Large intestine (tissue), 3 donors: ENCODE measurements around the gene TNS1. TPM values are rescaled to one million over a fixed set of nuclear protein-coding genes. Genes with fewer than 3 reads are reported as not detected.

Experiments used
- DNase-seq, 2 donors: peaks; one replicate each; pipeline versions ENCODE4 v3.0.0 to v3.0.0-alpha.2; 2013
- H3K27ac ChIP-seq: one replicate; pipeline ENCODE4 v1.5.1; 2013; ENCODE audit warnings: low read length
- H3K27me3 ChIP-seq: 2 replicates; pipeline ENCODE4 v1.6.1; 2013; ENCODE audit warnings: low read length; ENCODE audit not compliant: control insufficient read depth, insufficient read depth
- H3K36me3 ChIP-seq: 2 replicates; pipeline ENCODE4 v1.6.1; 2013; ENCODE audit warnings: low read length; ENCODE audit not compliant: control insufficient read depth, insufficient read depth
- H3K4me1 ChIP-seq: one replicate; pipeline ENCODE4 v1.6.1; 2013; ENCODE audit warnings: low read length; ENCODE audit not compliant: control insufficient read depth, insufficient read depth
- H3K4me3 ChIP-seq: one replicate; pipeline ENCODE4 v1.5.1; 2013; ENCODE audit warnings: low read length
- H3K9me3 ChIP-seq: one replicate; pipeline ENCODE4 v1.6.1; 2013; ENCODE audit warnings: mild to moderate bottlenecking, low read depth, low read length, moderate library complexity; ENCODE audit not compliant: control insufficient read depth
- WGBS: methylation state at CpG from one replicate; pipeline ENCODE4 v1.1.5; 2013; ENCODE audit warnings: low lambda C conversion rate; ENCODE audit not compliant: insufficient coverage; 5-methylcytosine and 5-hydroxymethylcytosine counted together
- polyA plus RNA-seq: library from polyadenylated mRNA; unstranded; fragments of 120-200 nt; gene quantifications from one replicate; pipeline ENCODE4 v1.2.1, GENCODE V29; 2013

TNS1 gene
- polyA plus RNA-seq, 1 donor = 26.8 TPM

DNA sequence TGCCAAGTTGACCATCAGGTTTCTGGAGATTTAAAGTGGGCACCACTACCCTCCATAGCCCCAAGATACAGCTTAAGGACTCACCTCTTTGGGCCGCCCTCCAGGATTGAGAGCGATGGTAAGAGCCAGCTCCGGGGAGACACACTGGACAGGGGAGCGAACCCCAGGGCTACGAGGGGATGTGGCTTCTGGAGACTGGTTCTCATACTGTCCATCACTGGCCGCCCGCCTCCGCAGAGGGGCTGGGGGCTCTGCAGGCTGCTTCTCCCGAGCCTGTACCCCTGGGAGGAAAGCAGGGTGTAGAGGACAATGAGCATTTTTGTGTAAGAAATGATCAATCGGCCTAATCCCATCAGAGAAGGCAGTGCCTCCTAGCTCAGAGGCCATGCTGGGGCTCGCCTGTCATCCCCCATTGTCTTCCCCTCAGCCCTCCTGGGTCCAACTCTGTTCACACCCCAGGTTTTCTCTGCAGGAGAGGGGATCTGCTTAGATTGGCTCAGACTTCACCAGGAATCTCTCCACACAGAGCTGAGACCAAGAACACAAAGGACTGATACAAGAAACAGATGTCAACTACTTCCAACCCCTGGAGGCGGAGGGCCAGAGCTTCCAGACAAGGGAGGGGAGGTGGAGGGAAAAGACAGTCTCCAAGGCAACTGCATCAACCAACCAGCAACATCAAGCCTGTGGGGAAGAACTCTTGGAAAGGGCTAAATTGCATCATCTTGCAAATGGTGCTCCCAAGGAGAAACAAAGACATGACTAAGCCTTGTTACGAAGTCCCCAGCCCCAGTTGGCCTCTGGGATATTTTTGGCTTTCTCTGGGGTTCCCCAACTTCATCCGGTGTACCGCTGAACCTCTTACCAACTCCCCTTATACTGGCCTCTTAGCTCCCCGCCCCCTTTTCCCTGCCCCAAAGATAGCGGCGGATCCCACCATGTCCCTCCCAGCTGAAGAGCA, 166.6 kb downstream of the TNS1 start:
- H3K27ac ChIP-seq = peak overlapping the region; percentile 74
- H3K4me1 ChIP-seq = peaks cover 15% of the 10 kb centered on the region
- no CpG with 5 or more reads among the region's 18 CpGs for WGBS
- no peak overlapping the region for H3K4me3 ChIP-seq
- no peaks in the 10 kb centered on the region for H3K9me3 ChIP-seq
- H3K27me3 ChIP-seq = no peaks in the 10 kb centered on the region
- H3K36me3 ChIP-seq = peaks cover 33% of the 10 kb centered on the region
- peak; percentile 60 to 62 for DNase-seq

DNA sequence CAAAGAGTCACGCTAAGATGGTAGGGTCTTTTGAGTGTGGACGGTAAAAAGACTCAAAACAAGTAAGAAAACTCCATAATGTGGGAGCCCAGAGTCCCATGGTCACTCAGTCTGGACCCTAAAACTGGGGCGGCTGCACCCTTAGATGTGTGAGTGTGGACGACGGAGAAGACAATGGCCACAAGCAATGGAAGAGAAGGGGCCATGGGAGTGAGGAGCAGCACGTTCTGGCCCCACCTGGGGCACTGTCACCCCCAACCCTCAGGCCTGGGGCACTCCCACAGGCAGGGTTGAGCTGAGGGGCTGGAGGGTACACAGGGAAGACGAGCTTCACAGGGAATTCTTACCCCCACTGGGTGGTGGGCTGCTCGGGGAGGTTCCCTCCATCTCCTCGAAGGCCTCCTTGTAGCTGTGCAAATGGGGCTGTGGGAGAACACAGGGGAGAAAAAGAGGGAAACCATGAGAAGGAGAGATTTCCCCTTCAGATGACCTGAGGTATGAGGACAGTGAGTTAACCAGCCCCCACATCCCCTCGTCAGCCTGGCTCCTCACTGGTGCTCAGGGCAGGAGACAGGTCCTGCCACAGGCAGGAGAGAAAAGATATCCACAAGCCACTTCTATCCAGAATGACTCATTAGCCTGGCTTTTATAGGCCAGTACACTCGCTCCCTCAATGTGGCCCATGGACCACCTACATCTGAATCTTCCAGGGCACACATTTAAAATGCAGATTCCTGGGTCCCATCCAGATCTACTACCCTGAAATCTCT, 167.9 kb downstream of the TNS1 start:
- Histone ChIP-seq H3K27me3 (no peaks in the 10 kb centered on the region), H3K36me3 (peaks cover 43% of the 10 kb centered on the region), H3K4me1 (peaks cover 15% of the 10 kb centered on the region), H3K9me3 (no peaks in the 10 kb centered on the region), H3K27ac (no peak overlapping the region), H3K4me3 (no peak overlapping the region)
- DNase-seq = no peak
- 100% methylated on average over 1 of the region's 11 CpGs for WGBS

DNA sequence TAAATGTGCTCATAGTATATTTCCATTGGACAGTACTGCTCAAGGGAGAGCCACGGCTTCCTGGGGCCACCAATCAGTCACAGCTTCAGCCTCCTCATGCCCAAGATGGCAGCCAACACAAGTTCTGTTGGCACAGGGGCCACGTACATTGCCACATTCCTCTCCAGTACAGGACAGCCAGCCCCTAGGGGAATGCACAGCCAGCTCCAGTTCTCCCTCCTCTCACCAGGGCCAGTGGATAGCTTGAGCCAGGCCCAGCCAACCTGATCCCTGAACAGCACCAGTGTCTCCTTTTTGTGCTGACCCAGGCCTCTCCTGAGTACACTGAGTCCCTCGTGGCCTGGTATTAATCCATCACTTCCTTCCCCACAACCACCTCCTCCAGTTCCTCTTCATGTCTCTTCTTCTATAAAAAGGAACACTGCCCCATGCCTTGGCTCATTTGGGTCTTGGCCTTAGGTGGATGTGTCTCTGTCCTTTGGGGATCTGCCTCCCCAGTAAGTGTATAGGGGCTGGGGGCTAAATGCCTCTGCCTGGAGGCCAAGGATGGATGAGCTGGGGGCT, 168.7 kb downstream of the TNS1 start:
- no peak overlapping the region for H3K4me3 ChIP-seq
- H3K36me3 ChIP-seq = peaks cover 46% of the 10 kb centered on the region
- no peaks in the 10 kb centered on the region for H3K9me3 ChIP-seq
- peaks cover 15% of the 10 kb centered on the region for H3K4me1 ChIP-seq
- no peak for DNase-seq
- no peaks in the 10 kb centered on the region for H3K27me3 ChIP-seq
- H3K27ac ChIP-seq = no peak overlapping the region
- WGBS = no CpG with 5 or more reads among the region's 3 CpGs

DNA sequence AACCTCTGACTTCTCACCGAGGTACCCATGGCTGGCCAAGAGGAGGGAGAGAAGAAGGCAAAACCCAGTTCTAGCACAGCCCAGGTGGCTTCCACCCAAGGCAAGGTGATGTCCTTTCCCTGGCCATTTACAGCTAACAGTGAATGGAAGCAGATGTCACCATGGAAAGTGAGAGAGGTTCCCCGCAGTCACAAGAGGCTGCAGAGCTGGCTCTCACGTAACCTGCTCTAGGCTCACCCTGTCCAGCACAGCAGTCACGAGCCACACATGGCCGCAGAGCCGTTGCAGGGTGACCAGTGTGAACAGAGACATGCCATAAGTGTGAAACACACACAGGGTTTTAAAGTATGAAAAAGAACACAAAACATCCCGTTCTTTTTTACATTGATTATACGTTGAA, 169.4 kb downstream of the TNS1 start:
- peaks cover 15% of the 10 kb centered on the region for H3K4me1 ChIP-seq
- DNase-seq = no peak
- H3K4me3 ChIP-seq = no peak overlapping the region
- no peaks in the 10 kb centered on the region for H3K27me3 ChIP-seq
- H3K36me3 ChIP-seq = peaks cover 46% of the 10 kb centered on the region
- no peaks in the 10 kb centered on the region for H3K9me3 ChIP-seq
- no peak overlapping the region for H3K27ac ChIP-seq
- 100% methylated on average over 4 of the region's 8 CpGs for WGBS

DNA sequence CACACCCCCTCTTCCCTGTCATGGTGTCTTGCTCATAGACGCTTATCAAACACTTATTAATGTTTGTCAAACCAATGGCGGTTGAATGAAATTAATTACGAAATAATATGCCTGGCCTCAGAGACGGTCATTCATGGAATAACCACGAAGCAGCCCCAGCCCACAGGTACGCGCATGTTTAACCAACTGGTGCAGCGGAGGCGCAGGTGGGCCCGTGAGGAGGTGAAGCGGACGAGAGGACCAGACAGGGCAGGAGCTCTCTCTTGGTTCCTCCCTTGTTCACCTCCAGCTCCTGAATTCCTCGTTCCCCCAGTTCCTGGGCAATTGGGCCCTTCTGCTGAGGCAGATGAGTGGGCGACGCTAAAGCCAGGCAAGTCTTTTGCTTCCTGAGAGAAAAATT, 169.8 kb downstream of the TNS1 start:
- H3K9me3 ChIP-seq = no peaks in the 10 kb centered on the region
- WGBS = no CpG with 5 or more reads among the region's 15 CpGs
- peaks cover 46% of the 10 kb centered on the region for H3K36me3 ChIP-seq
- no peak overlapping the region for H3K4me3 ChIP-seq
- H3K27ac ChIP-seq = no peak overlapping the region
- H3K4me1 ChIP-seq = peaks cover 16% of the 10 kb centered on the region
- no peak for DNase-seq
- no peaks in the 10 kb centered on the region for H3K27me3 ChIP-seq

DNA sequence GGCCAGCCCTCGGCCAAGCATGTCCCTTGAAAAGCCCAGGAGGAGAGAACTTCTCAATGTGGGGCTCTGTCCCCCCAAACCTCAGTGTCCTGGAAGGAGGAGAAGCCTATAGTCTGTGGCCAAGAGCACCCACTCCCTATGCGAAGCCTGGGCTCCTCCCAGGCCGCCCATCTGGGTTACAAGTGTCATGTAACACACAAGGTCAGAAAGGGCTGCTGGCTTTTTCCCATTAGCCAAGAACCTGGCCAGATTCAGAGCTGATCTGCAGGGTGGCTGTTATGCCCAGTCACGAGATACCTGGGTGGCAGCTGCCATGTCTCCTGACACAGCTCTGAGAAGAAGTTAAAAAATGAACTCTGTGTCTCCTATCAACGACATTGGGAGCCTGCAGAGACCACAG, 170.7 kb downstream of the TNS1 start:
- no peak for DNase-seq
- Histone ChIP-seq H3K4me1 (peaks cover 19% of the 10 kb centered on the region), H3K36me3 (peaks cover 46% of the 10 kb centered on the region), H3K9me3 (no peaks in the 10 kb centered on the region), H3K27me3 (no peaks in the 10 kb centered on the region), H3K4me3 (no peak overlapping the region), H3K27ac (no peak overlapping the region)
- WGBS = no CpG with 5 or more reads among the region's 5 CpGs

DNA sequence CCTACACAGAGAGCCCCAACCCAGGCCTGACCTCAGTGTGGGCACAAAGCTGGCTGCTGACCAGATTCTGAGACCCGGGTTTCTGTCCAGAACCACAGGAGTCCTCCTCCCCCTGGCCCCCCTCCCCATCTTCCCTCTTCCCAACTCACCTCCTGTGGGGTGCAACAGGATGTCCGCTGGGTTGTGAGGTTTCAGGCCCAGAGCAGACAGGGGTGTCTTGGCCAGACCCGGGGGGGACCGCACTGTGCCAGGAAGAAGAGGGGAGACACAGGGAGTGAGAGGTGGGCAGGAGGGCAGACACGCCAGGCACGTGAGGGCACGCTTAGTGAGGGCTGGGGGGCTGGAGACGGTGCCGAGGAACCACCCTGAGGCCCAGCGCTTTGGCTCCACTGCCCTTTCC, 171.5 kb downstream of the TNS1 start:
- Histone ChIP-seq H3K4me3 (no peak overlapping the region), H3K27ac (no peak overlapping the region), H3K9me3 (no peaks in the 10 kb centered on the region), H3K4me1 (peaks cover 13% of the 10 kb centered on the region), H3K36me3 (peaks cover 46% of the 10 kb centered on the region), H3K27me3 (no peaks in the 10 kb centered on the region)
- no peak for DNase-seq
- no CpG with 5 or more reads among the region's 10 CpGs for WGBS

DNA sequence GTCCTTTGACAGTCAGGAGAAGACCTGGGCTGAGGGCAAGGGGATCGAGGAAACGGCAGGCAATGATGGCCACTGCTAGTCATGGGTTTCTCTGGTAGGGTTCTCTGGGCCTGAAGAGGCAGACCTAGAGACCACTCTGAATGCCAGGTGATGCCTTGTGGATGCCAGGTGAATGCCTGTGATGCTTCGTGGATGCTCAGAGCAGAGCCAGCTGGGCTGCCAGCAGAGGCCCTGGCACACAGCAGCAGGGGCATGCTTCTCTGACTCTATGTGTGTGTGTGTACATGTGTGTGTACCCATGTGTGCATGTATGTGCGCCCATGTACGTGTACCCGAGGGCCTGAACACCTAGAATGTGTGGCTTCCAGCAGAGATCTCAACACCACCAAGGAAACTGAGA, 172.0 kb downstream of the TNS1 start:
- peaks cover 11% of the 10 kb centered on the region for H3K4me1 ChIP-seq
- H3K36me3 ChIP-seq = peaks cover 45% of the 10 kb centered on the region
- H3K4me3 ChIP-seq = no peak overlapping the region

DNA sequence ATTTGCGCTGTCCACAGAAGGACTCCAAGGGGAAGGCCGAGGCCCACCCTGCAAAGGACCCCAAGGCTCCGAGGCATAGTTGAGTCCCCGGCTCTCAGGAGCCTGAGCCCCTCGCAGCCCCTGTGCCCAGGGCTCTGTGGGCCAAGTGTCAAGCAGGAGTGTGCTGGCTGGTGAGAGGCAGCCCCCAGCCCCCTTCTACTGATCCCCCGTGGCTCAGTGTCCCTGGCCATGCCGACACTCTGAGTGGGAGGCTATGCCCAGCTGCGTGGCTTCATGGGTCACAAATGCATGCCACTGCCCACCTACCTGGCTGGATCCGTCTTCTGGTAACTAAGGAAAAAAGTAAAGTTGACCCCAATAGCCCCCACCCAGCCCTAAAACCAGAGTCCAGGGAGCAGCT, 172.7 kb downstream of the TNS1 start:
- Histone ChIP-seq H3K4me3 (no peak overlapping the region), H3K36me3 (peaks cover 39% of the 10 kb centered on the region), H3K27ac (no peak overlapping the region), H3K27me3 (no peaks in the 10 kb centered on the region), H3K9me3 (no peaks in the 10 kb centered on the region), H3K4me1 (peaks cover 11% of the 10 kb centered on the region)
- no CpG with 5 or more reads among the region's 9 CpGs for WGBS
- DNase-seq = no peak

More for the DNA sequence above, 172.0 kb downstream of the TNS1 start:
- no peak for DNase-seq
- Histone ChIP-seq H3K9me3 (no peaks in the 10 kb centered on the region), H3K27ac (no peak overlapping the region), H3K27me3 (no peaks in the 10 kb centered on the region)
- no CpG with 5 or more reads among the region's 6 CpGs for WGBS

DNA sequence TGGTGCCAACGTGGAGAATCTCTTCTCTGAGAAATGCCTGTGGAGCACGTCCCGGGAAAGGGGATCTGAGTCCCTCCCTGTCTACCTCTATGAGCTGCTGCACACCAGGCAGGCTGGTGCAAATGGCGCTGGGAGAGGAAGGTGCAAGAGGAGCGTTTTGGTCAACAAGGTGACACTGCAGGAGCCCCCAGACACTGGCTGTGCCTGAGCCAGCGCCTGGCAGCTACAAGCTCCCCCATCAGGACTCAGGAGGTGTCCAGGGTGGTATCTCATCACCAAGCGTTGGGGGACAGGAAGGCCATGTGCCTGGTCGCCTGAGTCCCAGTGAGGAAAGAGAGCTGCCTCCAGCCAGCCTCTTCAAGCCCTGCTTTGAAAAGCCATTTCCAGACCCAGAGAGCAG, 173.4 kb downstream of the TNS1 start:
- no peak overlapping the region for H3K27ac ChIP-seq

More for the DNA sequence above, 173.4 kb downstream of the TNS1 start:
- Histone ChIP-seq H3K4me1 (peaks cover 11% of the 10 kb centered on the region), H3K9me3 (no peaks in the 10 kb centered on the region), H3K27me3 (no peaks in the 10 kb centered on the region), H3K36me3 (peaks cover 36% of the 10 kb centered on the region), H3K4me3 (no peak overlapping the region)
- no CpG with 5 or more reads among the region's 8 CpGs for WGBS
- no peak for DNase-seq
